HG03460 (cell line): Measurements from ENCODE around the gene DOP1A.

Experiments used
- ATAC-seq: cut with Tn5 transposase; IDR thresholded peaks from one replicate; pipeline ENCODE4 v1.9.1; 2021; ENCODE audit not compliant: unreplicated experiment

The DOP1A gene, protein sequence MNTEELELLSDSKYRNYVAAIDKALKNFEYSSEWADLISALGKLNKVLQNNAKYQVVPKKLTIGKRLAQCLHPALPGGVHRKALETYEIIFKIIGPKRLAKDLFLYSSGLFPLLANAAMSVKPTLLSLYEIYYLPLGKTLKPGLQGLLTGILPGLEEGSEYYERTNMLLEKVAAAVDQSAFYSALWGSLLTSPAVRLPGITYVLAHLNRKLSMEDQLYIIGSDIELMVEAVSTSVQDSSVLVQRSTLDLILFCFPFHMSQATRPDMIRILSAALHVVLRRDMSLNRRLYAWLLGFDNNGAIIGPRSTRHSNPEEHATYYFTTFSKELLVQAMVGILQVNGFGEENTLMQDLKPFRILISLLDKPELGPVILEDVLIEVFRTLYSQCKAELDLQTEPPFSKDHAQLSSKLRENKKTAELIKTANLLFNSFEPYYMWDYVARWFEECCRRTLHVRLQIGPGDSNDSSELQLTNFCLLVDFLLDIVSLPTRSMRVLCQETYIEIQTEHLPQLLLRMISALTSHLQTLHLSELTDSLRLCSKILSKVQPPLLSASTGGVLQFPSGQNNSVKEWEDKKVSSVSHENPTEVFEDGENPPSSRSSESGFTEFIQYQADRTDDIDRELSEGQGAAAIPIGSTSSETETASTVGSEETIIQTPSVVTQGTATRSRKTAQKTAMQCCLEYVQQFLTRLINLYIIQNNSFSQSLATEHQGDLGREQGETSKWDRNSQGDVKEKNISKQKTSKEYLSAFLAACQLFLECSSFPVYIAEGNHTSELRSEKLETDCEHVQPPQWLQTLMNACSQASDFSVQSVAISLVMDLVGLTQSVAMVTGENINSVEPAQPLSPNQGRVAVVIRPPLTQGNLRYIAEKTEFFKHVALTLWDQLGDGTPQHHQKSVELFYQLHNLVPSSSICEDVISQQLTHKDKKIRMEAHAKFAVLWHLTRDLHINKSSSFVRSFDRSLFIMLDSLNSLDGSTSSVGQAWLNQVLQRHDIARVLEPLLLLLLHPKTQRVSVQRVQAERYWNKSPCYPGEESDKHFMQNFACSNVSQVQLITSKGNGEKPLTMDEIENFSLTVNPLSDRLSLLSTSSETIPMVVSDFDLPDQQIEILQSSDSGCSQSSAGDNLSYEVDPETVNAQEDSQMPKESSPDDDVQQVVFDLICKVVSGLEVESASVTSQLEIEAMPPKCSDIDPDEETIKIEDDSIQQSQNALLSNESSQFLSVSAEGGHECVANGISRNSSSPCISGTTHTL (N-terminal part only)

GRCh38 chr6:83067448-83068439 lies at the start of gene DOP1A:
TSS of gene DOP1A (plus strand) at chr6:83067671. CDS start at chr6:83096978, 29,307 bp downstream.
- ATAC-seq = peak; percentile 81

- ATAC-seq = no peak
Observed at GRCh38 chr6:83019741-83020140, 47.7 kb upstream of the DOP1A start.

DNA sequence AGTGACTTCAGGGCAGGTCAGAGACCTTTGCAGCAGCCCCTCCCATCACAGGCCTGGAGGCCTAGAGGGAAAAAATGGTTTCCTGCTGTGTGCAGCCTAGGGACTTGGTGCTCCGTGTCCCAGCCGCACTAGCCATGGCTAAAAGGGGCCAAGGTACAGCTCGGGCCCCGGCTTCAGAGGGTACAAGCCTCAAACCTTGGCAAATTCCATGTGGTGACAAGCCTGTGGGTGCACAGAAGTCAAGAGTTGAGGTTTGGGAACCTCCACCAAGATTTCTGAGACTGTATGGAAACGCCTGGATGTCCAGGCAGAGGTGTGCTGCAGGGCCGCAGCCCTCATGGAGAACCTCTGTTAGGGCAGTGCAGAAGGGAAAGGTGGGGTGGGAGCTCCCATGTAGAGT lies 35.8 kb upstream of the DOP1A start:
- ATAC-seq = no peak

GRCh38 chr6:83038246-83038645 lies 29.2 kb upstream of the DOP1A start:
- no peak for ATAC-seq

GRCh38 chr6:83042467-83043053 lies 24.9 kb upstream of the DOP1A start:
- no peak for ATAC-seq

- ATAC-seq = no peak
Observed at GRCh38 chr6:83044091-83044768, 23.2 kb upstream of the DOP1A start.

DNA sequence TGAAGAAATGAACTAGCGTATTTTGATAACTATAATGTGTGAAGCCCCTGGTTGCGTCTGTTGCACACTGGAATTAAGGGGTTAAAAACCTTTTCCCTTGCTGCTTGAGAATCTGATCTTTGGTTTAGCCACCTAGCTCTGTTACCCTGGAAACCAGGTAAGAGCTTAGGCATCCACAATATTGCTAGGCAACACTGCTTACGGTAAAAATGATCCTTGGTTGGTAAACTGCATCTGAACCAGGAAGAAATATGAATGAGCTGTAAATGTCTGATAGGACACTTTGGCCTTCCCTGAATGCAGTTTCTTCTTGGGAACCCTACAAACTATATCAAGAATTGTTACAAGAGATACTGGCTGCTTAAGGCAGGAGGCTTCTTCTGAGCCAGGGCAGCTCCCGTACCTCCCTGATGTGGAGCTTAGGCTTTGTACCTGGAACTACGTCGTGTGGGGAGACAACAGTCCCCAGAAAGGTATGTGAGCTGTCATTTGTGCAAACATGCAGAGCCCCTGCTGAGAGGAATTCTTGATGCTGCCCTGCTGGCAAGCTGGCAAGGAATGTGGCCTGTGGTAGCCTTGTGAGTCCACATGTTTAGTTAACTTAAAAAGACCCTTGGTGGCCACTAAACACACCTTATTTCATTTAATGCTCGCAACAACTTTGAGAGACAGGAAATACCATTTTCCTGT lies 20.3 kb upstream of the DOP1A start:
- no peak for ATAC-seq

DNA sequence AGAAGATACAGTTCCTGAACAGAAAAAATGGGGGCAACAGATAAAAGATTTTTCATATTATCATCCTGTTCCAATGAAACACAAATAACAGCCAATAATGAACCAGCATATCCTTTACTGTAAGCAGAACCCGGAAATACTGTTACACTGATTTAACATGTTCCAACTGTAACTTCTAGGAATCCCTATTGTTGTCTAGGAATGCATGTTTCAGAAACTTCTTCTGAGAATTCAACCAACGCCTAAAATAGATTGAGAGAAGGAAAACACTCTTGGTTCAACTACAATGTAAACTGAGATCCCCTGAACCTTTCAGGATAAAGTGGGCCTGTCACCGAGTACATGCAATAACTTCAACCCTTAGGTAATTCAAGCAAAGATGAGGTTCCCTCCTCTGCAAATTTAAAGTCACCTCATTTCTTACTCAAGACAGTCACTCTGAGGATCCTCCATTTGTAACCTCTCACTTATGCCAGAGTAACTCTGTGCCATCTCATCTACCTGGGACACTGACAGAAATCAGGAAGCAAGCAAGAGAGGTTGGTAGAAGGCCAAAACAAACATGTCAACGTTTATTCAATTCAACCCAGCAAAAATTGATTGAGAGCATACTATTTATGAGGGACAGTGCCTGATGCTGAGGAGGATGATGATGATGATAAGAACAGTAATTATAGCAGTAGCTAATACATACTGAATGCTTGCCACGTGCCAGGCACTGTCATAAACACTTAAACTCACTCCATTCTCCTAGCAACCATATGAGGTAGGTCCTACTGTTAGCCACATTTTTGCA lies 15.9 kb upstream of the DOP1A start:
- no peak for ATAC-seq

- no peak for ATAC-seq
Observed at GRCh38 chr6:83053678-83054077, 13.8 kb upstream of the DOP1A start.

DNA sequence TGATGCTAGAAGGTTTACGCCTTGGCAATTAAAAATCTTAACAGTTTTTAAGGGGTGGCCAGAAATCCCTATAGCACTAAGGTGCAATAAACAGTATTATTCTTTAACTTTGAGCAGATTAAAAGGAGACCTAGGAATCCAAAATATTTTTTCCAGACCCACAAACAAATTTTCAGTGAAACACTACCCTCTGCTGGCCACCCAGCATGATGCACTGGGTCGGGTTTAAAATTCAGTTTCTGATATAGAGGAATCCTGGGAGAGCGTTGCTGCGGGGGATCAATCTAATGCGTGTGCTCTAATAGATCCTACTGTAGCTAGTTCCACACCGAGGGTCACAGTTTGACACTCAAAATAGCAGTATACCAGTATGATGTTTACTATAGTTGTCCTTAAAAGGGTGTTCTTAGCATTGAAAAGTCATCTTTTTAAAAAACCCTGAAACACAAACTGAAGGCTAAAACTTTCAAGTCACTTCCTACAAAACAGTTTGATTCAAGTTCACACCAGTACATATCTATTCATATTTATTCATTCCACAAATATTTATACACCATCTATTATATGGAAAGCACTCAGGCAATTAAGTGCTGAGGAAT lies 12.0 kb upstream of the DOP1A start:
- peak; percentile 44 for ATAC-seq

- peak; percentile 68 for ATAC-seq
Observed at GRCh38 chr6:83057705-83058321, 9.7 kb upstream of the DOP1A start.

DNA sequence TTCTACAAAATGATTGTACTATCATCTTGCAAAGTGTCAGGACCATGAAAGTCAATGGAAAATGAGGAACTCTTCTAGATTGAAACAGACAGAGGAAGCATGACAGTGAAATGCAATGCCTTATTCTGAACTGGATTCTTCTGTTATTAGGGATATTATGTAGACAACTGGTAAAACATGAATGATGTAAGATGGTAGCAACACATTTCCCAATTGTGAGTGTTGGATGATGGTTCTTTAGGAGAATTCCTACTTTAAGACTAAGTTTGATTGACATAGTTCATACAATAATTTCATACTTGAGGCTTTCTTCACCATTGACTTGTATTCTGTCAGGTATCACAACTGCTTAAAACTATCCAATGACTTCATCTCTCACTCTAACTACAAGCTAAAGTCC lies 6.3 kb upstream of the DOP1A start:
- no peak for ATAC-seq

- no peak for ATAC-seq
Observed at GRCh38 chr6:83062225-83062624, 5.2 kb upstream of the DOP1A start.

DNA sequence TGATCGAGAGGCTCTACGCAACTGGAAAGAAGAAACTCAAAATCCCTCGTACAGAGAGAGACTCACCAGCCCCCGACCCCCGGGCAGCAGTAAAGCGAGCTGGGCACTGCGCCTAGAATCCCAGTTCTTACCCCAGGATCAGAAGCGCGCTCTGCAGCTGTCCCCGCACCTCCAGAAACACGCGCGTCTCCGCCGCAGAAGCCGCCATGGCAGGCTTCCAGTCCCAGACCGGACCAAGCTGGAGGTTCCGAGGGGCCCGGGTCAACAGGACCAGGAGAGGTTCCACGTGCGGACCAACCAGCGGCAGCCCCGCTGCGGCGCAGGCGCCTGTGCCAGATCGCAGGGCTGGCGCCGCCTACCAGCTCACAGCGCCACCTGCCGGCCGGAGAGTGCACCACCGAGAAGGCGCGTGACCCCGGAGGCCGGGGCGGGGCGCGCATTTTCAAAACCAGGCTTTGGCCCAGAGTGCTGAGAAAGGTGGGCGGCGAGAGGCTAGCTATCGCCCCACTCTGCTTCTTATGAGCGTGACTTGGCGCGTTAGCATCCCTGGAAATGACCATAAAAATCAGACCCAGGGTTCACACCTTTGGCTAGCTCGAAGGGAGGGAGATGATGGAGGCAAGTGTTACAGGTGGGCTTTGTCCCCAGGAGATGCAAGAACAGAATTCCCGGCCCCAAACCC lies 1.8 kb upstream of the DOP1A start, which contains the start of gene UBE3D:
UBE3D (minus strand) TSS at position 331 of the 682 bp plus-strand sequence; CDS start at position 208, 123 bp downstream.
- peak; percentile 60 for ATAC-seq

GRCh38 chr6:83068616-83069015 lies 1.1 kb downstream of the DOP1A start:
- no peak for ATAC-seq

GRCh38 chr6:83069633-83070032 lies 2.2 kb downstream of the DOP1A start:
- no peak for ATAC-seq
